Activated T-helper 2 cell treated with anti-CD3 and anti-CD28 coated beads, Interferon-gamma antibody, Interleukin-2, Interleukin-4, amounts not matched to agents 10 μg/mL and 5 μg/mL and 100 μg/mL, durations not matched to agents 14 hours and 24 hours and 36 hours (primary cell): ENCODE measurements around the gene LRRC23. TPM values are rescaled to one million over a fixed set of nuclear protein-coding genes. Genes with fewer than 3 reads are reported as not detected.

Source experiments
- DNase-seq: peaks from one replicate; pipeline ENCODE4 v3.0.0; 2021; ENCODE audit warnings: low spot score
- H3K27ac Mint-ChIP-seq: one replicate; pipeline ENCODE4 v1.8.0; 2021; ENCODE audit warnings: mixed read lengths
- H3K27me3 Mint-ChIP-seq: one replicate; pipeline ENCODE4 v1.8.0; 2021; ENCODE audit warnings: low read depth, mixed read lengths
- H3K36me3 Mint-ChIP-seq: one replicate; pipeline ENCODE4 v1.8.0; 2021; ENCODE audit warnings: low read depth, mixed read lengths
- H3K4me1 Mint-ChIP-seq: one replicate; pipeline ENCODE4 v1.8.0; 2021; ENCODE audit warnings: low read depth, mixed read lengths
- H3K4me3 Mint-ChIP-seq: one replicate; pipeline ENCODE4 v1.8.0; 2021; ENCODE audit warnings: low read depth, mild to moderate bottlenecking, moderate library complexity, mixed read lengths
- H3K9me3 Mint-ChIP-seq: one replicate; pipeline ENCODE4 v1.8.0; 2021; ENCODE audit warnings: mixed read lengths
- intact Hi-C: fragments of 100-400 bp; cut with micrococcal nuclease; formaldehyde crosslinking; loops from one replicate; pipeline ENCODE4 v1.15.1; 2023
- total RNA-seq: library from RNA; stranded (reverse); gene quantifications from 2 replicates; pipeline ENCODE4 v1.2.3, GENCODE V29; 2022

Gene LRRC23
- total RNA-seq, 1 donor from 2014 or later = 4.7 TPM

DNA sequence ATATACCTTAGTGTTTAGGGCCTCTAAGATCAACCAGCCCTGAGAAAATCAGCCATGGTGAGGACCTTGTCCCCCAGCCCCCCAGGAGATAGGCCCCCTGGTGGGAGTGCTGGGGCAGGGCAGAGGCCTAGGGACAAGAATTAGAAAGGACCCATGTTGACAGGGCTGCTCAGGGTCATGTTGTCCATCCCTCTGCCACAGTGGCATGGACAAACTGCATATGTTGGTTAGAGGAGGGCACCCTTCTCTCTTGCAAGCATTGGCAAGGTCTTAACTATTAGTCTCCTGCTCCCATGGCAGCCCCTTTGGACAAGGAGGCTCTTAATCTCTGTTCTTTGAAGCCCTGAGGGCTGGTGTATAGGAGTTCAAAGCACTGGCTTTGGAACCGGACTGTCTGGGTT, 45.8 kb downstream of the LRRC23 start:
- Mint-ChIP-seq H3K36me3 (peaks cover 56% of the 10 kb centered on the region), H3K4me1 (peaks cover 68% of the 10 kb centered on the region), H3K27ac (peak overlapping the region; percentile 97), H3K9me3 (no peaks in the 10 kb centered on the region), H3K27me3 (no peaks in the 10 kb centered on the region), H3K4me3 (peak overlapping the region; percentile 94)
- no peak for DNase-seq
- intact Hi-C loops = loop anchor here (5.0 kb wide), 1 partner anchor 418 kb away; the partner anchor contains the start of gene GAPDH

DNA sequence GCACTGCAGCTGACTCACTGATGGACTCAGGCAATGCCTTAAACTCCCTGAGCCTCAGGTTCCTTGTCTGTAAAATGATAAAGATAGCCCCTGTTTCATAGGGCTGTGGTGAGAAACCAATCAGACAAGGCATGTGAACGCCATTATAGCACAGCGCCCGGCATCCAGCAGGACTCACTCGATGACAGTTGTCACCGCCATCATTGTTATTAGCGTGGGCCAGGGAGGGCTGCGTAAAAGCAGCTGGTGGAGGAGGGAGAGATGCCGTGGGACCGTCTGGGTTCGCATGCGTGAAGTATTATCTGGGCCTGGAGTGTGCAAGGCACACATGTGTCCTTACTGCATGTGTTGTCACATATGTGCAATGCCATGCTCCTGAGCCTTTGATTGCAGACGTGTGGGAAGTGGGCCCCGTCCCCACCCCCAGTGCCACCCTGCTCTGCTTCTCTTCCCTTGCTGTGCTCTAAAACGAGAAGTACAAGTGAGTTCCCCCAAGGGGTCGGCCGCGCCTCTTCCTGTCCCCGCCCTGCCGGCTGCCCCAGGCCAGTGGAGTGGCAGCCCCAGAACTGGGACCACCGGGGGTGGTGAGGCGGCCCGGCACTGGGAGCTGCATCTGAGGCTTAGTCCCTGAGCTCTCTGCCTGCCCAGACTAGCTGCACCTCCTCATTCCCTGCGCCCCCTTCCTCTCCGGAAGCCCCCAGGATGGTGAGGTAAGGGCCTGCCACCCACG, 46.4 kb downstream of the LRRC23 start, which contains the start of gene PTPN6:
PTPN6 (plus strand) TSS at position 546 of the 730 bp plus-strand sequence; CDS start at position 703, 157 bp downstream.
- H3K27me3 Mint-ChIP-seq = no peaks in the 10 kb centered on the region
- DNase-seq = peak; percentile 53
- intact Hi-C loops = loop anchor here (5.0 kb wide), 1 partner anchor 419 kb away; the partner anchor contains the start of gene GAPDH
- peaks cover 68% of the 10 kb centered on the region for H3K4me1 Mint-ChIP-seq
- peaks cover 61% of the 10 kb centered on the region for H3K36me3 Mint-ChIP-seq
- H3K9me3 Mint-ChIP-seq = no peaks in the 10 kb centered on the region
- peak within 1 kb of the TSS; percentile 94 for H3K4me3 Mint-ChIP-seq
- H3K27ac Mint-ChIP-seq = peak within 1 kb of the TSS; percentile 97

DNA sequence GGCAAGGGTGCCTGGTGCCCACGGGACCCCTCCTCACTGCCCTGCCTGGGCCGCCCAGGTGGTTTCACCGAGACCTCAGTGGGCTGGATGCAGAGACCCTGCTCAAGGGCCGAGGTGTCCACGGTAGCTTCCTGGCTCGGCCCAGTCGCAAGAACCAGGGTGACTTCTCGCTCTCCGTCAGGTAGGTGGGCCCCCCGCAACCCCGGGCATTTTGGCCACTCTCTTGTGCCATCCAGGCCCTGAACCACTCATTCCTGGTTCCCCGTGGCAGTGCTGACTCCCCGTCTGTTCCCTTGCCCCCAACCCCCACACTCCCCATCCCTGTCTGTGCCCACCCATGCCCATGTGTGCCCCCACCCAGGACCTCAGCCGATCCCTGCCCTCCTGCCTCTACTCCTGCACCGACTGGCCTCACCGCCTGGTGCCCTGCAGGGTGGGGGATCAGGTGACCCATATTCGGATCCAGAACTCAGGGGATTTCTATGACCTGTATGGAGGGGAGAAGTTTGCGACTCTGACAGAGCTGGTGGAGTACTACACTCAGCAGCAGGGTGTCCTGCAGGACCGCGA, 47.0 kb downstream of the LRRC23 start:
- Mint-ChIP-seq H3K9me3 (no peaks in the 10 kb centered on the region), H3K36me3 (peaks cover 67% of the 10 kb centered on the region), H3K4me3 (peak overlapping the region; percentile 94), H3K27me3 (no peaks in the 10 kb centered on the region), H3K4me1 (peaks cover 71% of the 10 kb centered on the region), H3K27ac (peak overlapping the region; percentile 97)
- DNase-seq = no peak
- intact Hi-C loops = loop anchor here (2.0 to 5.0 kb wide), 2 partner anchors 79 to 419 kb away; partner anchors contain the start of genes GAPDH and SPSB2

DNA sequence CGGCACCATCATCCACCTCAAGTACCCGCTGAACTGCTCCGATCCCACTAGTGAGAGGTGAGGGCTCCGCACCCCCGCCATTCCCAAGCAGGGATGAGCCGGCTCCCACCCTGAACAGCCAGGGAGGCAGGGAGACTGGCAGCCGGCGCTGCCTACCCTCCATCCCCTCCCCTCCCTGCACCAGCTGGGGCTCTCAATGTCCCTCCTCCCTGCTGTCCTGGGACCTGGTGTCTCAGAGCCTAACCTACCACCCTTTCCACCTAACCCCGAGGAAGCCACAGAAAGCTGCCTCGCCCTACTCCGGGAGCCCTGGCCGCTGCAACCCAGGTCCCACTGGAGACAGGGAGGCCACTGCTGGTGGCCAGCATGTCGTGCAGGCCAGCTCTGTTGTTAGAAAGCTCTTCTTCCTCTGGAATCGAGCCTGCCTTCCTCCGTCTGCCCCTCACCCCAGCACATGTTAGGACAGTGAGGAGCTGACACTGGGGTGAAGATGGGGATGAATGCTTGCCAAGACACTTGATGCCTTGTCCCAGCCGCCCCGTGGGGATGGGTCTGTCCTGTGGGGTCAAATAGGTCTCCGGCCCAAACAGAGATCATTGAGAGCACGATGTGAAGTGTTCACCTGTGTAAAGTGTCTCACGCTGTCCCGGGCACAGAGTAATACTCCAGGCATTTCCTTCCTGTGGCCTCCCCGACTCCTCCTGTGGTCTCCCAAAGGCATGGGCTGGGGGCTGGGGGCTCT, 47.7 kb downstream of the LRRC23 start:
- no peaks in the 10 kb centered on the region for H3K9me3 Mint-ChIP-seq
- peaks cover 69% of the 10 kb centered on the region for H3K36me3 Mint-ChIP-seq
- peak overlapping the region; percentile 97 for H3K27ac Mint-ChIP-seq
- intact Hi-C loops = loop anchor here (2.0 to 5.0 kb wide), 2 partner anchors 79 to 420 kb away; partner anchors contain the start of genes GAPDH and SPSB2
- peaks cover 72% of the 10 kb centered on the region for H3K4me1 Mint-ChIP-seq
- no peak for DNase-seq
- H3K4me3 Mint-ChIP-seq = peak overlapping the region; percentile 94
- H3K27me3 Mint-ChIP-seq = no peaks in the 10 kb centered on the region

- no peak for DNase-seq
- intact Hi-C loops = loop anchor here (1.0 to 5.0 kb wide), 4 partner anchors 8 to 421 kb away; partner anchors contain the start of genes C12orf57, GAPDH and SPSB2
- Mint-ChIP-seq H3K4me1 (peaks cover 71% of the 10 kb centered on the region), H3K9me3 (no peaks in the 10 kb centered on the region), H3K4me3 (peak overlapping the region; percentile 94), H3K36me3 (peaks cover 70% of the 10 kb centered on the region), H3K27ac (peak overlapping the region; percentile 97), H3K27me3 (no peaks in the 10 kb centered on the region)
Observed at GRCh38 chr12:6952863-6953441, 48.3 kb downstream of the LRRC23 start.

GRCh38 chr12:6953442-6954315, 49.1 kb downstream of the LRRC23 start:
- intact Hi-C loops = loop anchor here (1.0 to 5.0 kb wide), 4 partner anchors 8 to 421 kb away; partner anchors contain the start of genes C12orf57, GAPDH and SPSB2
- Mint-ChIP-seq H3K9me3 (no peaks in the 10 kb centered on the region), H3K27ac (peak overlapping the region; percentile 97), H3K4me3 (peak overlapping the region; percentile 94), H3K4me1 (peaks cover 74% of the 10 kb centered on the region), H3K27me3 (no peaks in the 10 kb centered on the region), H3K36me3 (peaks cover 77% of the 10 kb centered on the region)
- peak; percentile 79 for DNase-seq

GRCh38 chr12:6954316-6955107, 49.9 kb downstream of the LRRC23 start:
- Mint-ChIP-seq H3K4me3 (peak overlapping the region; percentile 94), H3K27ac (peak overlapping the region; percentile 97), H3K36me3 (peaks cover 79% of the 10 kb centered on the region), H3K4me1 (peaks cover 75% of the 10 kb centered on the region), H3K9me3 (no peaks in the 10 kb centered on the region), H3K27me3 (no peaks in the 10 kb centered on the region)
- intact Hi-C loops = loop anchor here (5.0 kb wide), 1 partner anchor 422 kb away; the partner anchor contains the start of gene GAPDH
- DNase-seq = no peak

DNA sequence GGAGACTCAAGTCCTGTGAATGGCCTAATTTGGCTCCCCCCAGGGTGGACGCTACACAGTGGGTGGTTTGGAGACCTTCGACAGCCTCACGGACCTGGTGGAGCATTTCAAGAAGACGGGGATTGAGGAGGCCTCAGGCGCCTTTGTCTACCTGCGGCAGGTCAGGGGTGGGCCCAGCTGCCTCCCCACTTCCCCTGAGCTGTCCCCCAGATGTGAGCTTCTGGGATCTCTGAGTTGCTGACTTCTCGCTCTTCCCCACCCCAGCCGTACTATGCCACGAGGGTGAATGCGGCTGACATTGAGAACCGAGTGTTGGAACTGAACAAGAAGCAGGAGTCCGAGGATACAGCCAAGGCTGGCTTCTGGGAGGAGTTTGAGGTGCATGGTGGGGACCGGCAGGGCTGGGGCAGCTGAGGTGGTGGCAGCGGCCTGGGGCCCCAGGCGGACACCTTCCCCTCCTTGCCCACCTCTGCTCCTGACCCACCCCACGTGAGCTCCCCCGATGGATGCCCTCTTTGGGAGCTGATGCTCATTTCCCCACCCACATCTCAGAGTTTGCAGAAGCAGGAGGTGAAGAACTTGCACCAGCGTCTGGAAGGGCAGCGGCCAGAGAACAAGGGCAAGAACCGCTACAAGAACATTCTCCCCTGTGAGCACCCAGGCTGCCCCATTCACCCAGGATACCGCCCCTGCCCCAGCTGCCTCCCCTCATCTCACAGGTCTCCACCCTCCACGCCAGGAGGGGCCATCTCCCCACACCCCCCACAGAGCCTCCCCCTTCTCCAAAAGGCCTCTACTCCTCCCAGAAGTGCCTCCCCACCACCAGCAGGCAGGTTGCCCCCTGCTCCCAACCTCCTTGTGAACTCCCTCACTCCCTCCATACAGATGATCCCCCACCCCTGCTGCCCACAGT, 50.7 kb downstream of the LRRC23 start:
- H3K36me3 Mint-ChIP-seq = peaks cover 82% of the 10 kb centered on the region
- H3K4me3 Mint-ChIP-seq = peak overlapping the region; percentile 50
- H3K27ac Mint-ChIP-seq = peak overlapping the region; percentile 97
- intact Hi-C loops = no loop called here
- no peak for DNase-seq
- H3K4me1 Mint-ChIP-seq = peaks cover 68% of the 10 kb centered on the region
- H3K27me3 Mint-ChIP-seq = no peaks in the 10 kb centered on the region
- no peaks in the 10 kb centered on the region for H3K9me3 Mint-ChIP-seq

- Mint-ChIP-seq H3K27ac (peak overlapping the region; percentile 76), H3K9me3 (no peaks in the 10 kb centered on the region), H3K27me3 (no peaks in the 10 kb centered on the region), H3K4me1 (peaks cover 72% of the 10 kb centered on the region), H3K4me3 (peak overlapping the region; percentile 50), H3K36me3 (peaks cover 90% of the 10 kb centered on the region)
- intact Hi-C loops = no loop called here
- no peak for DNase-seq
Observed at GRCh38 chr12:6956021-6956727, 51.6 kb downstream of the LRRC23 start.

- H3K27ac Mint-ChIP-seq = peak overlapping the region; percentile 76
- peaks cover 92% of the 10 kb centered on the region for H3K36me3 Mint-ChIP-seq
- intact Hi-C loops = no loop called here
- no peak for DNase-seq
- H3K4me1 Mint-ChIP-seq = peaks cover 79% of the 10 kb centered on the region
- no peaks in the 10 kb centered on the region for H3K9me3 Mint-ChIP-seq
- peak overlapping the region; percentile 48 for H3K4me3 Mint-ChIP-seq
- H3K27me3 Mint-ChIP-seq = no peaks in the 10 kb centered on the region
Observed at GRCh38 chr12:6957151-6957701, 52.6 kb downstream of the LRRC23 start.
